Nephron progenitor cell (in vitro differentiated cells): ENCODE results near the gene OLFML2B.
"Not testable (repeated sequence)": the region's sequence is repeated elsewhere in the genome, so short reads cannot be mapped to it uniquely, and the experiment has no call there.

ENCODE experiments used
- DNase-seq: peaks from one replicate; pipeline ENCODE4 v3.0.0; 2021
- H3K27ac Mint-ChIP-seq: 2 replicates; pipeline ENCODE4 v1.8.0; 2021; ENCODE audit warnings: mild to moderate bottlenecking, moderate library complexity, mixed read lengths
- H3K27me3 Mint-ChIP-seq: 2 replicates; pipeline ENCODE4 v1.8.0; 2021; ENCODE audit warnings: mild to moderate bottlenecking, low read depth, mixed read lengths; ENCODE audit not compliant: poor library complexity
- H3K36me3 Mint-ChIP-seq: 2 replicates; pipeline ENCODE4 v1.8.0; 2021; ENCODE audit warnings: low read depth, mixed read lengths
- H3K4me1 Mint-ChIP-seq: 2 replicates; pipeline ENCODE4 v1.8.0; 2021; ENCODE audit warnings: mixed read lengths
- H3K4me3 Mint-ChIP-seq: 2 replicates; pipeline ENCODE4 v1.8.0; 2021; ENCODE audit warnings: mild to moderate bottlenecking, moderate library complexity, mixed read lengths
- H3K9me3 Mint-ChIP-seq: 2 replicates; pipeline ENCODE4 v1.8.0; 2021; ENCODE audit warnings: mild to moderate bottlenecking, moderate library complexity, mixed read lengths
- CTCF ChIP-seq: fragments of 200-600 bp; sonication (generic); IDR thresholded peaks from 2 replicates; pipeline ENCODE4 v1.5.0; 2021; ENCODE audit warnings: antibody characterized with exemption

The OLFML2B gene

GRCh38 chr1:162018418-162018817 lies 5.3 kb downstream of the OLFML2B start:
- no peak overlapping the region for H3K4me3 Mint-ChIP-seq
- H3K4me1 Mint-ChIP-seq, result peaks cover 39% of the 10 kb centered on the region
- no peak overlapping the region for H3K27ac Mint-ChIP-seq
- peaks cover 59% of the 10 kb centered on the region for H3K36me3 Mint-ChIP-seq
- no peak for DNase-seq
- H3K27me3 Mint-ChIP-seq, result peaks cover 27% of the 10 kb centered on the region
- peaks cover 17% of the 10 kb centered on the region for H3K9me3 Mint-ChIP-seq
- TF ChIP-seq CTCF, result no peak

GRCh38 chr1:162017791-162018190 lies 5.9 kb downstream of the OLFML2B start:
- H3K27me3 Mint-ChIP-seq, result peaks cover 21% of the 10 kb centered on the region
- H3K36me3 Mint-ChIP-seq, result peaks cover 65% of the 10 kb centered on the region
- peaks cover 22% of the 10 kb centered on the region for H3K9me3 Mint-ChIP-seq
- not testable (repeated sequence) for DNase-seq, H3K4me3 Mint-ChIP-seq, H3K27ac Mint-ChIP-seq
- H3K4me1 Mint-ChIP-seq, result peaks cover 33% of the 10 kb centered on the region

GRCh38 chr1:162016631-162017030 lies 7.0 kb downstream of the OLFML2B start:
- H3K4me3 Mint-ChIP-seq, result no peak overlapping the region
- peaks cover 17% of the 10 kb centered on the region for H3K27me3 Mint-ChIP-seq
- no peak for DNase-seq
- H3K27ac Mint-ChIP-seq, result no peak overlapping the region
- TF ChIP-seq CTCF, result no peak
- peaks cover 30% of the 10 kb centered on the region for H3K4me1 Mint-ChIP-seq
- peaks cover 22% of the 10 kb centered on the region for H3K9me3 Mint-ChIP-seq
- H3K36me3 Mint-ChIP-seq, result peaks cover 75% of the 10 kb centered on the region

- DNase-seq, result no peak
- H3K27me3 Mint-ChIP-seq, result peaks cover 16% of the 10 kb centered on the region
- H3K36me3 Mint-ChIP-seq, result peaks cover 76% of the 10 kb centered on the region
- H3K4me3 Mint-ChIP-seq, result no peak overlapping the region
- TF ChIP-seq CTCF, result no peak
- peaks cover 22% of the 10 kb centered on the region for H3K9me3 Mint-ChIP-seq
- peaks cover 15% of the 10 kb centered on the region for H3K4me1 Mint-ChIP-seq
- H3K27ac Mint-ChIP-seq, result no peak overlapping the region
Observed at GRCh38 chr1:162015196-162015595, 8.5 kb downstream of the OLFML2B start.

- H3K27ac Mint-ChIP-seq, result no peak overlapping the region
- no peak overlapping the region for H3K4me3 Mint-ChIP-seq
- TF ChIP-seq CTCF, result no peak
- H3K36me3 Mint-ChIP-seq, result peaks cover 71% of the 10 kb centered on the region
- H3K4me1 Mint-ChIP-seq, result peaks cover 10% of the 10 kb centered on the region
- peaks cover 21% of the 10 kb centered on the region for H3K27me3 Mint-ChIP-seq
- no peak for DNase-seq
- H3K9me3 Mint-ChIP-seq, result peaks cover 22% of the 10 kb centered on the region
Observed at GRCh38 chr1:162014202-162014601, 9.5 kb downstream of the OLFML2B start.

GRCh38 chr1:162013289-162013688 lies 10.4 kb downstream of the OLFML2B start:
- no peak for TF ChIP-seq CTCF
- Mint-ChIP-seq H3K27me3 (peaks cover 21% of the 10 kb centered on the region), H3K36me3 (peaks cover 63% of the 10 kb centered on the region), H3K27ac (no peak overlapping the region), H3K4me1 (peaks cover 16% of the 10 kb centered on the region), H3K9me3 (peaks cover 22% of the 10 kb centered on the region), H3K4me3 (no peak overlapping the region)
- DNase-seq, result no peak
